NCI-H2227 treated with DMSO at 0.1 percent for 48 hours (cell line): ENCODE measurements around the gene KCNMA1.
A peak's percentile ranks its signal among the peaks of the same experiment; 100 is the strongest.

ENCODE experiments used
- DNase-seq: peaks from one replicate; lab custom pipeline; 2025; lab: John Stamatoyannopoulos, UW

Gene KCNMA1

GRCh38 chr10:77332256-77332655, 305.4 kb downstream of the KCNMA1 start:
- DNase-seq: no peak

DNA sequence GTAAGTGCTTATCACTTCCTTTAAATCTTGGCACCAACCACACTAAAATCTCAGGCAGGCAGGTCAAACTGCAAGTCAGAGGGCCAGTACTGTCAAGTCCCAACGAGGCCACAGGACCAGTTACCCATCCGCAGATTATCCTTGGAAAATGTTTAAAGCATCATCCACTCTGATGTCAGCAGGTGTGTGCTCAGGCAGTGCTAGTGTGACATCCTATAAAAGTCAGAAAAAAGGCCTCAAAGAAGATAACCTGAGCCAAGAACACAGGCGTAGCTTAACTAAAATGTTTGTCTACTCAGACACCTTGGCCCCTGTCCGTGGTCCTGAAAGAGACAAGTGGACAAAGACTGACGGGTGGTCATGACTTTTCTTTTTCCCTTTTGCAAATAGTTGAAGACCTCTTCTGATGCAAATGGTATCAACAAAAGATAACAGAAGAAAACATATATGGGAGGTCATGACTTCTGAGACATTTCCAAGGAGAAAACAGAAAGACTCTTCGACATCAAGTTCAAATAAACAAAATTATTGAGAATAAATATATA, 309.3 kb downstream of the KCNMA1 start:
- no peak for DNase-seq

DNA sequence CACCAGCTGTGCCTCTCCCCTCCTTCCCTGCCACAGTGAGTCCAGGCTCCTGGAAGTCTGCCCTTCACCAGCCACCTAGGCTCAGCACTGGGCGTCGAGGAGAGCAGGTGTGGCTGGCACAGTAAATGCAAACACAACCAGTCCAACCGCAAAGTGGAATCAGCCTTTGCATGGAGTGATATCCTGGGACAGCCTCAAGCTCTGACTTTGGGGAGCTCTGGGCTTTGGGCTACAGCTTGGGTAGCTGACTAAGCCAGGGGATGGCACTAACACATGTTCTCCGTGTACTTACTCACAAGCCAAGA, 312.4 kb downstream of the KCNMA1 start:
- DNase-seq: no peak

DNA sequence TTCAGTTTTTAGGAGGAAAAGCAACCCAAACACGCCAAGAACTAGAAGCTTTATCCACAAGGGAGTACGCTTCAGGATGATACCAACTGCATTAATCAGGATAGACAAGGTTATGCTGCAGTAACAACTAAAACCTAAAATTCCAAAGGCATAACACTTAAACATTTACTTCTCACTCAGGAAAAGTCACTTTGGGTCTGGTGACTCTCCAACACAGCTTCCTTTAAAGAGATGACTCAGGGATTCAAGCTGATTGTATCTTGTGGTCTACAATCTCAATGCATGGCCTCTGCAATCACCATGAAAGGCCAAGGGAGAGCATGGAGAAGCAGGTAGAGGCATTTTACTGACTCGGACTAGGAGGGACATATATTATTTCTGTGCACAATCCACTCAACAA, 315.8 kb downstream of the KCNMA1 start:
- no peak for DNase-seq

GRCh38 chr10:77320971-77321471, 316.6 kb downstream of the KCNMA1 start:
- DNase-seq: no peak

DNA sequence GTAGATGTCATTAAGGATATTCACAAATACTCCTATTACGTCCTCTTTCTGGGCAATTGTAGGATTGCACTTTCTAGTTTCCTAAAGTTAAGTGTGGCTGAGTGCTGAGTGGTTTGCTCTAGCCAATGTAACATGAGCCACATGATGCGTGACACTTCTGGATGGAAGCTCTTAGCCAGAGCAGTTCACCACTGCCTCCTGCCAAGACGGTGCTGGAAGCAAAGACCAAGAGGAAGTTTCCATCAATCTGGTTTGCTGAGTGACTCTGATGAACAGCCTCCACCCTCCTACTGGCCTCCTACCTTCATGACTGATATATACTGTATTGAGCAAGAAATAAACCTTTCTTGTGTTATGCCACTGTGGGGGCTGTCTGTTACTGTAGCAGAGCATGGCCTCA, 318.1 kb downstream of the KCNMA1 start:
- no peak for DNase-seq

GRCh38 chr10:77318739-77319138, 318.9 kb downstream of the KCNMA1 start:
- DNase-seq: no peak

DNA sequence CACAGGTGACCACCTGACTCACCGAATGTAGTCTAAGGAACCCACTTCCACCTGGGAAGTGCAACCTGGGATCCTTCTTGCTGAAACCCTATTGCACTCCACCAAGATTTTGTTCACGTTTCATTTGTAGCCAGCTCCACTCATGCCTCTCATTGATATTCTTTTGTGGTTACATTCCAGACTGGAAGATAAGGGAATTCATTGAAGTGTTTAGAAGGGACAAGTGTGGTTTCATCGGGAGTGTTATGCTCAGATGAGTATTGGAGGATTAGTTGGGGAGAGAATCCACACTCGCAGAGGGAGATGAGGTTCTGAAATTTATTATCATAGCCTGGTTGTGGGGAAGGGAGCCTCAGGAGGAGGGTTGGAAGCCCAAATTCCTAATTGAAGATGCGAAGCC, 320.4 kb downstream of the KCNMA1 start:
- no peak for DNase-seq

GRCh38 chr10:77315496-77316129, 322.0 kb downstream of the KCNMA1 start:
- DNase-seq: no peak

GRCh38 chr10:77313066-77313750, 324.4 kb downstream of the KCNMA1 start:
- DNase-seq: no peak

GRCh38 chr10:77311186-77311585, 326.4 kb downstream of the KCNMA1 start:
- DNase-seq: peak; percentile 48

GRCh38 chr10:77310288-77310840, 327.2 kb downstream of the KCNMA1 start:
- no peak for DNase-seq

- DNase-seq: no peak
Measured at GRCh38 chr10:77309509-77309908, 328.1 kb downstream of the KCNMA1 start.

GRCh38 chr10:77309092-77309491, 328.5 kb downstream of the KCNMA1 start:
- DNase-seq: no peak

DNA sequence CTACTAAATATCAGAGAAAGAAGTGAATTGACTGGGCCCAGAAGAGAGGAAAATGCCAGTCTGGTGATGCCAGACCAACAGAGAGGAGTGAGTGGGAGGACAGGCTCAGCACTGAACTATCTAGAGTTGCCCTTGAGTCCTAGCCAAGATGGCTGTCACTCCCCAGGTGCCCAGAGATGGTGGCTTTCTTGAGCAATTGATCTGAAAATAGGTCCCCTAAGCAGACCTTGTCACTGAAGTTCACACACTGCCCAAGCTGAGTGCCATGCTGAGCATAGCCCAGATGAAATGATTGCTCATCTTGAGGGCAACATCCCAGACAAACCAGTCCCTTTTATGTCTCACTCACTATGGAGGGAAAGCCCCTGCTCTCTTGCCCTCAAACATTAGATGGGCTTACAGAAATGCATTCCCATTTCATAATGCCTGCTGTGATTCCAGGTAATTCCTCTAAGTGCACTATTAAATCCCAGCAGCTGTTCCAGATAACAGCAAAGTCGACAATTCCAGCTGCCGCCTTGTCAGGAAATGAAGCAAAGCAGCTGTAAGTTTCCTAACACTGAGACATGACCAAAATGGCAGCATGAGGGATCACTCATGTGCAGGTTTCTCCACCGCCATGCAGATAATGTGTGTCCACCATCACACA, 329.4 kb downstream of the KCNMA1 start:
- DNase-seq: peak; percentile 45

- no peak for DNase-seq
Measured at GRCh38 chr10:77306666-77307065, 330.9 kb downstream of the KCNMA1 start.

- DNase-seq: no peak
Measured at GRCh38 chr10:77305650-77306632, 331.7 kb downstream of the KCNMA1 start.

GRCh38 chr10:77304192-77304591, 333.4 kb downstream of the KCNMA1 start:
- no peak for DNase-seq

GRCh38 chr10:77301305-77301730, 336.3 kb downstream of the KCNMA1 start:
- no peak for DNase-seq

GRCh38 chr10:77300682-77301302, 336.8 kb downstream of the KCNMA1 start:
- no peak for DNase-seq

DNA sequence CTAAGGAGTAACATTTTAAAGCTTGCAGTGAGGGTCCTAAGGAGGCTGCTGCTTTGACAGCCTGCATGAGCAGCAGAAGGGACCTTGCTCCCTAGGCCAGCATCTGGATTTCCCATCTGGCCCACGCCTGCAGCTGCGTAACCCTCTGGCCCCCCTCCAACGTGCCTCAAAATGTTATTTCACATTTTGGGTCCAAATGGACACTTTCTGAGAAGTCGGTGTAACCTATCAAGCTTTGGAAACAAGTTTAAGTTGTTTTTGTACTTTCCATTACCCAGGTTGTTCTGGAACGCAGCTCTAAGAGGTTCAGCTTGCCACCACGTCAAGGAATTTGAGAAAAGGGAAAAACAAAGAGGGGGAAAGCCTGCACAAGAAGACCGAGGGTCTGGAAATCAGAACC, 338.3 kb downstream of the KCNMA1 start:
- no peak for DNase-seq
